Keratinocyte (primary cell): ENCODE measurements around the gene CYSTM1. TPM values are rescaled to one million over a fixed set of nuclear protein-coding genes. Genes with fewer than 3 reads are reported as not detected.

Experiments used
- DNase-seq: peaks from one replicate; pipeline ENCODE4 v3.0.0-alpha.2; 2011; ENCODE audit warnings: low read depth, missing footprints, low spot score
- FAIRE-seq: peaks from 2 replicates; lab custom pipeline; 2011; peaks lifted over from hg19 to GRCh38; lab: Jason Lieb, UNC
- H2AFZ ChIP-seq: 2 replicates; pipeline ENCODE4 v1.6.0; 2012; ENCODE audit warnings: low read length, control low read depth, inconsistent platforms; ENCODE audit not compliant: control insufficient read depth
- H3K27ac ChIP-seq: 2 replicates; pipeline ENCODE4 v1.5.1; 2011; ENCODE audit warnings: low read length; ENCODE audit not compliant: control insufficient read depth, insufficient read depth
- H3K27me3 ChIP-seq: 3 replicates; pipeline ENCODE4 v1.6.0; 2011; ENCODE audit warnings: low read length; ENCODE audit not compliant: control insufficient read depth, insufficient read depth; ENCODE audit errors: extremely low read depth
- H3K36me3 ChIP-seq, 2 experiments: 2 replicates in 1 of 2; 3 replicates in 1 of 2; pipeline ENCODE4 v1.5.1; 2011; ENCODE audit warnings: low read length in 2 of 2, mild to moderate bottlenecking in 1 of 2; ENCODE audit not compliant: control insufficient read depth in 2 of 2, insufficient read depth in 2 of 2; ENCODE audit errors: extremely low read depth in 1 of 2
- H3K4me1 ChIP-seq: 3 replicates; pipeline ENCODE4 v1.5.1; 2011; ENCODE audit warnings: low read length; ENCODE audit not compliant: control insufficient read depth, insufficient read depth; ENCODE audit errors: extremely low read depth
- H3K4me2 ChIP-seq: 3 replicates; pipeline ENCODE4 v1.6.0; 2011; ENCODE audit warnings: low read depth, low read length; ENCODE audit not compliant: control insufficient read depth, insufficient read depth; ENCODE audit errors: extremely low read depth
- H3K4me3 ChIP-seq, 3 experiments: fragments of 200-600 bp in 1 of 3; sonication (generic) in 1 of 3; 2 replicates in 2 of 3; 3 replicates in 1 of 3; pipeline ENCODE4 v1.5.1; 2011 to 2016; ENCODE audit warnings: low read length in 3 of 3, mild to moderate bottlenecking in 3 of 3, control low read depth in 2 of 3, inconsistent platforms in 1 of 3, low read depth in 1 of 3, mixed read lengths in 1 of 3, mixed run types in 1 of 3, moderate library complexity in 1 of 3; ENCODE audit not compliant: control insufficient read depth in 2 of 3, insufficient read depth in 2 of 3; ENCODE audit errors: extremely low read depth in 1 of 3
- H3K79me2 ChIP-seq: 2 replicates; pipeline ENCODE4 v1.6.0; 2012; ENCODE audit warnings: low read length; ENCODE audit not compliant: control insufficient read depth, insufficient read depth
- H3K9ac ChIP-seq: 3 replicates; pipeline ENCODE4 v1.6.0; 2011; ENCODE audit warnings: low read length; ENCODE audit not compliant: control insufficient read depth, insufficient read depth; ENCODE audit errors: extremely low read depth
- H3K9me1 ChIP-seq: 3 replicates; pipeline ENCODE4 v1.6.0; 2011; ENCODE audit warnings: low read length; ENCODE audit not compliant: control insufficient read depth, insufficient read depth; ENCODE audit errors: extremely low read depth
- H3K9me3 ChIP-seq: 2 replicates; pipeline ENCODE4 v1.5.1; 2012; ENCODE audit warnings: low read depth, low read length; ENCODE audit not compliant: control insufficient read depth
- H4K20me1 ChIP-seq: 3 replicates; pipeline ENCODE4 v1.6.0; 2011; ENCODE audit warnings: low read length; ENCODE audit not compliant: control insufficient read depth, insufficient read depth; ENCODE audit errors: extremely low read depth
- CTCF ChIP-seq, 3 experiments: IDR thresholded peaks in 1 of 3; conservative IDR thresholded peaks in 1 of 3; optimal IDR thresholded peaks in 1 of 3; 2 replicates in 2 of 3; 3 replicates in 1 of 3; pipeline versions ENCODE3 to v1.5.1; 2011; ENCODE audit warnings: low read length in 3 of 3, mild to moderate bottlenecking in 3 of 3, moderate library complexity in 2 of 3, control low read depth in 1 of 3, inconsistent platforms in 1 of 3; ENCODE audit not compliant: insufficient read depth in 2 of 3; ENCODE audit errors: extremely low read depth in 1 of 3
- EZH2 ChIP-seq: IDR thresholded peaks from one replicate; pipeline ENCODE4 v1.6.1; 2012; ENCODE audit warnings: inconsistent platforms, mild to moderate bottlenecking, low read length, moderate library complexity
- dilution Hi-C: fragments of 300-500 bp; cut with MboI; formaldehyde crosslinking; loops from one replicate; pipeline ENCODE4 v1.7.0; 2020; ENCODE audit warnings: low sequenced_read_pairs; ENCODE audit not compliant: extremely low pct_ligation_motif_present
- polyA plus RNA-seq, 5 experiments: library from polyadenylated mRNA; depleted of rRNA in 3 of 5; stranded (reverse) in 3 of 5; stranded (forward) in 1 of 5; unstranded in 1 of 5; fragments of >200 nt; gene quantifications; 1 replicate in 1 of 5; 2 replicates in 3 of 5; 3 replicates in 1 of 5; pipeline versions ENCODE4 v1.2.1 to v1.2.3, GENCODE V29; 2011 to 2012; ENCODE audit warnings: missing spikeins in 2 of 5, low read depth in 1 of 5, low replicate concordance in 1 of 5

The CYSTM1 gene
- polyA plus RNA-seq, 1 donor (not counting 4 experiments of a cell fraction or from before 2014, with no cell fraction given): 34.3 TPM

- H3K4me3 ChIP-seq: no peak overlapping the region
- no peak overlapping the region for H2AFZ ChIP-seq
- H3K9me1 ChIP-seq: no peaks in the 10 kb centered on the region
- no peak overlapping the region for H3K4me2 ChIP-seq
- FAIRE-seq: no peak
- no peak for DNase-seq
- no peaks in the 10 kb centered on the region for H3K9me3 ChIP-seq
- H3K27me3 ChIP-seq: no peaks in the 10 kb centered on the region
- TF ChIP-seq CTCF (optimal IDR thresholded peaks at IDR 0.05 in 1 of 3, IDR thresholded peaks at IDR 0.05 in 1 of 3, conservative IDR thresholded peaks at IDR 0.05 in 1 of 3; ENCODE audit: extremely low read depth in 1 of 3, insufficient read depth in 2 of 3, low read length in 3 of 3) (no peak), EZH2 (no peak)
- no peaks in the 10 kb centered on the region for H4K20me1 ChIP-seq
- H3K4me1 ChIP-seq: peaks cover 9% of the 10 kb centered on the region
- dilution Hi-C loops: no loop called here
- H3K36me3 ChIP-seq: peaks cover 2 to 9% of the 10 kb centered on the region in 2 experiments
- H3K27ac ChIP-seq: no peak overlapping the region
- no peaks in the 10 kb centered on the region for H3K79me2 ChIP-seq
- H3K9ac ChIP-seq: no peak overlapping the region
Measured at GRCh38 chr5:140192715-140193430, 17.9 kb downstream of the CYSTM1 start.

GRCh38 chr5:140194662-140195061 lies 19.7 kb downstream of the CYSTM1 start:
- peaks cover 5 to 9% of the 10 kb centered on the region in 2 experiments for H3K36me3 ChIP-seq
- no peak for FAIRE-seq
- H3K9me1 ChIP-seq: no peaks in the 10 kb centered on the region
- no peaks in the 10 kb centered on the region for H3K79me2 ChIP-seq
- H3K9ac ChIP-seq: no peak overlapping the region
- no peak overlapping the region for H3K4me3 ChIP-seq
- dilution Hi-C loops: no loop called here
- peaks cover 9% of the 10 kb centered on the region for H3K4me1 ChIP-seq
- TF ChIP-seq EZH2: no peak
- no peak for TF ChIP-seq CTCF (optimal IDR thresholded peaks at IDR 0.05 in 1 of 3, IDR thresholded peaks at IDR 0.05 in 1 of 3, conservative IDR thresholded peaks at IDR 0.05 in 1 of 3; ENCODE audit: extremely low read depth in 1 of 3, insufficient read depth in 2 of 3, low read length in 3 of 3)
- no peaks in the 10 kb centered on the region for H4K20me1 ChIP-seq
- no peak overlapping the region for H3K27ac ChIP-seq
- H2AFZ ChIP-seq: no peak overlapping the region
- H3K4me2 ChIP-seq: no peak overlapping the region
- H3K9me3 ChIP-seq: no peaks in the 10 kb centered on the region
- H3K27me3 ChIP-seq: no peaks in the 10 kb centered on the region
- no peak for DNase-seq
